SU-DHL-6 (cell line): ENCODE measurements around the gene NCLN.

ENCODE experiments used
- H2AFZ ChIP-seq: fragments of 200-600 bp; sonication (generic); 2 replicates; pipeline ENCODE4 v1.6.1; 2014; ENCODE audit warnings: low read depth, mild to moderate bottlenecking, moderate library complexity, mixed read lengths, antibody characterized with exemption, low read length; ENCODE audit not compliant: severe bottlenecking
- H3F3A ChIP-seq: fragments of 200-600 bp; shearing (Covaris generic); 2 replicates; pipeline ENCODE4 v1.6.0; 2016; ENCODE audit warnings: antibody characterized with exemption, mild to moderate bottlenecking; ENCODE audit not compliant: insufficient read depth
- H3K27ac ChIP-seq: fragments of 200-600 bp; sonication (generic); 2 replicates; pipeline ENCODE4 v1.5.1; 2016; ENCODE audit warnings: low read depth, mild to moderate bottlenecking, low read length, moderate library complexity, mixed read lengths
- H3K27me3 ChIP-seq: fragments of 200-600 bp; sonication (generic), shearing (Covaris generic); 2 replicates; pipeline ENCODE4 v1.6.0; 2014; ENCODE audit warnings: mild to moderate bottlenecking, low read length
- H3K36me3 ChIP-seq: fragments of 200-600 bp; sonication (generic); 2 replicates; pipeline ENCODE4 v1.6.1; 2014; ENCODE audit warnings: mild to moderate bottlenecking, low read length, mixed read lengths
- H3K4me2 ChIP-seq: fragments of 300-600, 200-600 bp; shearing (Covaris generic), sonication (generic); 2 replicates; pipeline ENCODE4 v1.6.0; 2014; ENCODE audit warnings: low read length, low read depth, mild to moderate bottlenecking; ENCODE audit not compliant: poor library complexity, severe bottlenecking
- H3K4me3 ChIP-seq: fragments of 200-600 bp; sonication (generic); 2 replicates; pipeline ENCODE4 v1.5.1; 2014; ENCODE audit warnings: antibody characterized with exemption, low read length, mild to moderate bottlenecking, mixed read lengths; ENCODE audit not compliant: insufficient read depth, poor library complexity, severe bottlenecking
- H3K79me2 ChIP-seq: fragments of 200-600 bp; sonication (generic); 2 replicates; pipeline ENCODE4 v1.6.1; 2014; ENCODE audit warnings: mild to moderate bottlenecking, low read length, moderate library complexity; ENCODE audit not compliant: insufficient read depth
- H3K9ac ChIP-seq: fragments of 200-600 bp; sonication (generic); 2 replicates; pipeline ENCODE4 v1.7.0; 2014; ENCODE audit warnings: mild to moderate bottlenecking, low read length
- H3K9me2 ChIP-seq: fragments of 200-600 bp; sonication (generic); replicated peaks from 2 replicates; pipeline ENCODE4 v1.6.1; 2014; ENCODE audit warnings: low read length; ENCODE audit not compliant: insufficient read depth
- H3K9me3 ChIP-seq: fragments of 200-600 bp; sonication (generic); 2 replicates; pipeline ENCODE4 v1.6.1; 2014; ENCODE audit warnings: low read length, mixed read lengths; ENCODE audit not compliant: insufficient read depth
- H4K20me1 ChIP-seq: fragments of 200-600 bp; sonication (generic); 2 replicates; pipeline ENCODE4 v1.6.1; 2014; ENCODE audit warnings: low read depth, mild to moderate bottlenecking, antibody characterized with exemption, low read length, moderate library complexity, mixed read lengths
- CTCF ChIP-seq: fragments of 200-600 bp; sonication (generic); IDR thresholded peaks from one replicate; pipeline ENCODE4 v1.5.1; 2017; ENCODE audit warnings: antibody characterized with exemption, mild to moderate bottlenecking, low read length, moderate library complexity; ENCODE audit not compliant: insufficient read depth, poor library complexity, severe bottlenecking
- EZH2phosphoT487 ChIP-seq: fragments of 200-600 bp; sonication (generic), shearing (Covaris generic); conservative IDR thresholded peaks from 2 replicates; pipeline ENCODE4 v1.6.1; 2018; ENCODE audit warnings: mild to moderate bottlenecking, antibody characterized with exemption, low read length, moderate library complexity, mixed read lengths

The NCLN gene

GRCh38 chr19:3203805-3204645, 18.3 kb downstream of the NCLN start:
- Histone ChIP-seq H3F3A (no peaks in the 10 kb centered on the region), H3K9me2 (no peaks in the 10 kb centered on the region), H3K4me2 (no peak overlapping the region), H3K9ac (no peak overlapping the region), H3K27me3 (no peaks in the 10 kb centered on the region), H3K36me3 (no peaks in the 10 kb centered on the region), H3K27ac (no peak overlapping the region), H3K79me2 (no peaks in the 10 kb centered on the region), H3K9me3 (no peaks in the 10 kb centered on the region), H3K4me3 (no peak overlapping the region), H2AFZ (no peak overlapping the region), H4K20me1 (no peaks in the 10 kb centered on the region)
- no peak for TF ChIP-seq EZH2phosphoT487
- TF ChIP-seq CTCF: no peak

GRCh38 chr19:3204646-3205275, 19.0 kb downstream of the NCLN start:
- H3K27me3 ChIP-seq: no peaks in the 10 kb centered on the region
- H3K36me3 ChIP-seq: no peaks in the 10 kb centered on the region
- TF ChIP-seq CTCF (no peak), EZH2phosphoT487 (no peak)

DNA sequence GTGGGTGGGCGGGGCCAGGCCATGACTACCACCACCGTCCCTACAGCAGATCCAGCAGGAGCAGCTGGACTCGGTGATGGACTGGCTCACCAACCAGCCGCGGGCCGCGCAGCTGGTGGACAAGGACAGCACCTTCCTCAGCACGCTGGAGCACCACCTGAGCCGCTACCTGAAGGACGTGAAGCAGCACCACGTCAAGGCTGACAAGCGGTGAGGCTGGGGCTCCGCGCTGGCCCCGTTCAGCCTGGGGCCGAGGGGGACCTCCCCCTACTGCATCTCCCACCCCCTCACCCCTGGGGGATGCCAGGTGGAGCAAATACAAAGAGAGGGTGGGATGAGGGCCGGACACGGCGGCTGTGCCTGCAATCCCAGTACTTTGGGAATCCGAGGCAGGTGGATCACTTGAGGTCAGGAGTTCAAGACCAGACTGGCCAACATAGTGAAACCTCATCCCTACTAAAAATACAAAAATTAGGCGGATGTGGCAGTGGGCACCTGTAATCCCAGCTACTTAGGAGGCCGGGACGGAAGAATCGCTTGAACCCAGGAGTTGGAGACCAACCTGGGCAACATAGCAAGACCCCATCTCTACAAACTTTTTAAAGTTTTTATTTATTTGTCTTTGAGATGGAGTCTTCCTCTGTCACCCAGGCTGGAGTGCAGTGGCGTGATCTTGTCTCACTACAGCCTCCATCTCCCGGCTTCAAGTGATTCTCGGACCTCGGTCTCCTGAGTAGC, 20.7 kb downstream of the NCLN start:
- H3F3A ChIP-seq: no peaks in the 10 kb centered on the region
- no peaks in the 10 kb centered on the region for H3K36me3 ChIP-seq
- H3K27me3 ChIP-seq: no peaks in the 10 kb centered on the region
- no peak overlapping the region for H3K4me2 ChIP-seq
- H3K27ac ChIP-seq: no peak overlapping the region
- no peak overlapping the region for H3K4me3 ChIP-seq
- no peak overlapping the region for H2AFZ ChIP-seq
- H3K79me2 ChIP-seq: no peaks in the 10 kb centered on the region
- H3K9me2 ChIP-seq: no peaks in the 10 kb centered on the region
- H4K20me1 ChIP-seq: no peaks in the 10 kb centered on the region
- H3K9me3 ChIP-seq: no peaks in the 10 kb centered on the region
- TF ChIP-seq EZH2phosphoT487: no peak
- no peak for TF ChIP-seq CTCF
- no peak overlapping the region for H3K9ac ChIP-seq

More at GRCh38 chr19:3204646-3205275, 19.0 kb downstream of the NCLN start:
- H3F3A ChIP-seq: no peaks in the 10 kb centered on the region
- H3K9me2 ChIP-seq: no peaks in the 10 kb centered on the region
- H2AFZ ChIP-seq: no peak overlapping the region
- no peak overlapping the region for H3K4me2 ChIP-seq
- no peak overlapping the region for H3K4me3 ChIP-seq
- no peaks in the 10 kb centered on the region for H3K9me3 ChIP-seq
- H3K9ac ChIP-seq: no peak overlapping the region
- no peaks in the 10 kb centered on the region for H4K20me1 ChIP-seq
- no peak overlapping the region for H3K27ac ChIP-seq
- no peaks in the 10 kb centered on the region for H3K79me2 ChIP-seq
